Epithelial cell of proximal tubule (primary cell): ENCODE measurements around the gene PTMA. TPM values are rescaled to one million over a fixed set of nuclear protein-coding genes. Genes with fewer than 3 reads are reported as not detected.

Experiments used
- DNase-seq: peaks from one replicate; pipeline ENCODE4 v3.0.0-alpha.2; 2011; ENCODE audit warnings: low read depth
- H3K4me3 ChIP-seq: 2 replicates; pipeline ENCODE4 v1.5.1; 2011; ENCODE audit warnings: low read depth, mild to moderate bottlenecking, low read length
- CTCF ChIP-seq: conservative IDR thresholded peaks from 2 replicates; pipeline ENCODE4 v1.5.1; 2012; ENCODE audit warnings: low read depth, mild to moderate bottlenecking, low read length
- total RNA-seq: library from RNA; depleted of rRNA; stranded (reverse); fragments of >200 nt; gene quantifications from 2 replicates; pipeline ENCODE4 v1.2.3, GENCODE V29; 2015

PTMA gene
- total RNA-seq, 1 donor from 2014 or later: 2,011 TPM

GRCh38 chr2:231752061-231752460, 43.7 kb downstream of the PTMA start:
- no peak for DNase-seq
- H3K4me3 ChIP-seq: no peak overlapping the region
- TF ChIP-seq CTCF: no peak

DNA sequence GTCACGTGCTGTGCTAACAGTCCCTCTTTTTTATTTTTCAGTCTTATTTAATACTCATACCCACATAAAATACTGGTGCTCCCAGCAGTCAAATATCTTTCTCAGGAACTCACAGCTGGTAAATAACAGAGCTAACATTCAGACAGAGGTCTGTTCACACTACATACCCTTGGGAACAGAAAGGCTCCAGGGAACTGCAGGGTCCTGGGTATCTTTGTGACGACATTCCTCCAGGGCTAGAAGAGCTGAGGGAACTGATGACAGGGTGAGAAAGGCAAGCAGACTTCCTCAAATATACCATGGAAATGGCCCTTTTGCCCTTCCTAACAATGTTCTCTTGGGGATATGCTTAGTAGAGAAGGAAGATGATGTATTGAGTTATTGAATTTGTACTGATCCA, 53.4 kb downstream of the PTMA start:
- no peak overlapping the region for H3K4me3 ChIP-seq
- TF ChIP-seq CTCF: no peak
- DNase-seq: no peak

Other genes starting within 250 kb of the PTMA start
- gene NCL, start 244.0 kb upstream of the PTMA start, total RNA-seq: 141 and 227 TPM in 2 replicates
- not detected in 2 replicates for gene NMUR1, start 178.1 kb upstream of the PTMA start, total RNA-seq
- not detected in 2 replicates for gene TEX44, start 115.7 kb upstream of the PTMA start, total RNA-seq
- 28.5 and 32.9 TPM in 2 replicates for gene PDE6D, start 72.8 kb downstream of the PTMA start, total RNA-seq
- gene COPS7B, start 77.9 kb downstream of the PTMA start, total RNA-seq: 18.2 and 28.9 TPM in 2 replicates
- gene NPPC, start 217.9 kb downstream of the PTMA start, total RNA-seq: not detected in 2 replicates